IMR-90 (cell line): ENCODE measurements around the gene KRCC1. TPM values are rescaled to one million over a fixed set of nuclear protein-coding genes. Genes with fewer than 3 reads are reported as not detected.

Source experiments
- ATAC-seq: fragments of 200-7000 bp; cut with Tn5 transposase; 2 replicates; pipeline ENCODE4 v1.9.1; 2020; ENCODE audit warnings: low read depth, mild to moderate bottlenecking, moderate library complexity
- BruUV-seq: library from RNA; stranded (reverse); fragments of 400-500 nt; replicated peaks from 2 replicates; lab custom pipeline; 2021; lab: Mats Ljungman, UMichigan
- CTCF ChIA-PET: fragments of 300-600 bp; formaldehyde crosslinking; extraction: SDS; loops from one replicate; lab custom pipeline; 2021; ENCODE audit warnings: antibody characterized with exemption; lab: Yijun Ruan, JAX
- POLR2A ChIA-PET: fragments of 300-600 bp; sonication (Branson Sonifier 250); formaldehyde crosslinking; loops from one replicate; lab custom pipeline; 2022; ENCODE audit warnings: antibody characterized with exemption; ENCODE audit not compliant: unreplicated experiment; lab: Charles Lee
- DNase-seq: peaks from one replicate; pipeline ENCODE4 v3.0.0; 2013
- H2AFZ ChIP-seq: replicated peaks from 2 replicates; pipeline ENCODE3; 2013; ENCODE audit warnings: low read length, mild to moderate bottlenecking; ENCODE audit not compliant: poor library complexity
- H2AK5ac ChIP-seq: 2 replicates; pipeline ENCODE4 v1.6.1; 2013; ENCODE audit warnings: low read depth, low read length, inconsistent platforms
- H2AK9ac ChIP-seq: replicated peaks from 2 replicates; pipeline ENCODE3; 2013; ENCODE audit warnings: mild to moderate bottlenecking, low read depth, low read length, moderate library complexity; ENCODE audit not compliant: poor library complexity
- H2BK120ac ChIP-seq: 2 replicates; pipeline ENCODE4 v1.6.1; 2013; ENCODE audit warnings: low read depth, low read length, inconsistent platforms
- H2BK15ac ChIP-seq: 3 replicates; pipeline ENCODE4 v1.6.1; 2013; ENCODE audit warnings: low read depth, low read length, inconsistent platforms
- H2BK20ac ChIP-seq: 2 replicates; pipeline ENCODE4 v1.6.1; 2013; ENCODE audit warnings: low read depth, mild to moderate bottlenecking, inconsistent platforms, low read length, moderate library complexity
- H2BK5ac ChIP-seq: 2 replicates; pipeline ENCODE4 v1.6.1; 2013; ENCODE audit warnings: mild to moderate bottlenecking, low read depth, low read length, inconsistent platforms; ENCODE audit not compliant: poor library complexity, severe bottlenecking
- H3K14ac ChIP-seq: replicated peaks from 2 replicates; pipeline ENCODE4 v1.6.1; 2013; ENCODE audit warnings: low read depth, low read length, inconsistent platforms
- H3K18ac ChIP-seq: 2 replicates; pipeline ENCODE4 v1.6.1; 2013; ENCODE audit warnings: low read depth, low read length, control low read depth
- H3K23ac ChIP-seq: 2 replicates; pipeline ENCODE4 v1.6.1; 2013; ENCODE audit warnings: low read depth, low read length, inconsistent platforms
- H3K27ac ChIP-seq: 2 replicates; pipeline ENCODE4 v1.5.1; 2013; ENCODE audit warnings: mild to moderate bottlenecking, control low read depth, low read length; ENCODE audit not compliant: insufficient read depth
- H3K27me3 ChIP-seq: 2 replicates; pipeline ENCODE4 v1.6.1; 2013; ENCODE audit warnings: low read length; ENCODE audit not compliant: control insufficient read depth, insufficient read depth
- H3K36me3 ChIP-seq: 2 replicates; pipeline ENCODE4 v1.6.1; 2013; ENCODE audit warnings: low read length, mixed read lengths; ENCODE audit not compliant: control insufficient read depth, insufficient read depth
- H3K4ac ChIP-seq: 2 replicates; pipeline ENCODE4 v1.6.1; 2013; ENCODE audit warnings: low read depth, low read length, inconsistent platforms
- H3K4me1 ChIP-seq: 2 replicates; pipeline ENCODE4 v1.6.1; 2013; ENCODE audit warnings: low read length, mixed read lengths; ENCODE audit not compliant: control insufficient read depth, insufficient read depth
- H3K4me2 ChIP-seq: 2 replicates; pipeline ENCODE4 v1.6.1; 2013; ENCODE audit warnings: low read depth, mild to moderate bottlenecking, control low read depth, low read length, moderate library complexity
- H3K4me3 ChIP-seq: 2 replicates; pipeline ENCODE4 v1.5.1; 2013; ENCODE audit warnings: low read depth, mild to moderate bottlenecking, control low read depth, low read length, moderate library complexity; ENCODE audit not compliant: insufficient read depth
- H3K56ac ChIP-seq: 2 replicates; pipeline ENCODE4 v1.6.1; 2013; ENCODE audit warnings: low read length, inconsistent platforms; ENCODE audit not compliant: insufficient read depth; ENCODE audit errors: extremely low read depth
- H3K79me1 ChIP-seq, 2 experiments: 2 replicates each; pipeline ENCODE4 v1.6.1; 2013; ENCODE audit warnings: low read length in 2 of 2, inconsistent platforms in 1 of 2, low read depth in 1 of 2
- H3K9ac ChIP-seq: 2 replicates; pipeline ENCODE4 v1.6.1; 2013; ENCODE audit warnings: low read depth, low read length, control low read depth
- H3K9me1 ChIP-seq: 2 replicates; pipeline ENCODE4 v1.6.1; 2013; ENCODE audit warnings: low read length, inconsistent platforms; ENCODE audit not compliant: insufficient read depth
- H3K9me3 ChIP-seq: 2 replicates; pipeline ENCODE4 v1.6.1; 2013; ENCODE audit warnings: low read length; ENCODE audit not compliant: control insufficient read depth, insufficient read depth
- H4K20me1 ChIP-seq: 2 replicates; pipeline ENCODE4 v1.6.1; 2013; ENCODE audit warnings: low read length, inconsistent platforms; ENCODE audit not compliant: insufficient read depth
- H4K5ac ChIP-seq: 2 replicates; pipeline ENCODE4 v1.6.1; 2013; ENCODE audit warnings: mild to moderate bottlenecking, low read depth, low read length, control low read depth
- H4K8ac ChIP-seq, 2 experiments: 2 replicates each; pipeline ENCODE4 v1.6.1; 2013; ENCODE audit warnings: low read depth in 2 of 2, low read length in 2 of 2, control low read depth in 1 of 2, inconsistent platforms in 1 of 2
- H4K91ac ChIP-seq: 2 replicates; pipeline ENCODE4 v1.6.1; 2013; ENCODE audit warnings: low read depth, low read length, inconsistent platforms; ENCODE audit not compliant: insufficient read depth
- BHLHE40 ChIP-seq: fragments of 150-350 bp; IDR thresholded peaks from 2 replicates; pipeline ENCODE4 v1.6.1; 2016; ENCODE audit warnings: mild to moderate bottlenecking, low read depth, low read length
- CEBPB ChIP-seq: IDR thresholded peaks from 2 replicates; pipeline ENCODE4 v1.6.1; 2012; ENCODE audit warnings: low read depth, low read length, improper control_type of control experiment
- CHD1 ChIP-seq: IDR thresholded peaks from 2 replicates; pipeline ENCODE4 v1.6.1; 2012; ENCODE audit warnings: low read depth, low read length, improper control_type of control experiment
- ELK1 ChIP-seq: fragments of 150-350 bp; IDR thresholded peaks from 2 replicates; pipeline ENCODE4 v1.6.1; 2016; ENCODE audit warnings: low read depth, mild to moderate bottlenecking, low read length, moderate library complexity, borderline replicate concordance
- FOS ChIP-seq: fragments of 150-350 bp; IDR thresholded peaks from 2 replicates; pipeline ENCODE4 v1.6.1; 2016; ENCODE audit warnings: low read depth, low read length
- MAFK ChIP-seq: IDR thresholded peaks from 2 replicates; pipeline ENCODE4 v1.6.1; 2012; ENCODE audit warnings: low read depth, low read length, improper control_type of control experiment
- MAZ ChIP-seq: IDR thresholded peaks from 2 replicates; pipeline ENCODE4 v1.6.1; 2012; ENCODE audit warnings: low read depth, mild to moderate bottlenecking, low read length, improper control_type of control experiment, moderate library complexity, borderline replicate concordance
- MXI1 ChIP-seq: IDR thresholded peaks from 2 replicates; pipeline ENCODE4 v1.6.1; 2012; ENCODE audit warnings: low read depth, mild to moderate bottlenecking, low read length, moderate library complexity, borderline replicate concordance
- NFE2L2 ChIP-seq: fragments of 150-350 bp; IDR thresholded peaks from 2 replicates; pipeline ENCODE4 v1.6.1; 2016; ENCODE audit warnings: low read depth, mild to moderate bottlenecking, low read length
- POLR2A ChIP-seq: IDR thresholded peaks from 2 replicates; pipeline ENCODE4 v1.6.1; 2012; ENCODE audit warnings: mild to moderate bottlenecking, low read depth, low read length
- RAD21 ChIP-seq: IDR thresholded peaks from 2 replicates; pipeline ENCODE4 v1.6.1; 2012; ENCODE audit warnings: low read length, improper control_type of control experiment
- RCOR1 ChIP-seq: IDR thresholded peaks from 2 replicates; pipeline ENCODE4 v1.6.1; 2012; ENCODE audit warnings: mild to moderate bottlenecking, low read length, improper control_type of control experiment; ENCODE audit not compliant: insufficient replicate concordance
- RFX5 ChIP-seq: IDR thresholded peaks from 2 replicates; pipeline ENCODE4 v1.8.0; 2012; ENCODE audit warnings: low read depth, mild to moderate bottlenecking, low read length, moderate library complexity
- SMC3 ChIP-seq: fragments of 150-350 bp; IDR thresholded peaks from 2 replicates; pipeline ENCODE4 v1.6.1; 2016; ENCODE audit warnings: low read depth, mild to moderate bottlenecking, antibody characterized with exemption, low read length, moderate library complexity
- USF2 ChIP-seq: fragments of 150-350 bp; IDR thresholded peaks from 2 replicates; pipeline ENCODE4 v1.6.1; 2017; ENCODE audit warnings: mild to moderate bottlenecking, antibody characterized with exemption, low read length, low read depth
- WGBS, 2 experiments: methylation state at CpG; one replicate each; pipeline versions ENCODE4 v1.1.5 to v1.1.7; 2013; ENCODE audit warnings: missing lambda C conversion rate in 2 of 2; ENCODE audit not compliant: insufficient read length in 1 of 2; ENCODE audit errors: extremely low coverage in 2 of 2; 5-methylcytosine and 5-hydroxymethylcytosine counted together
- dilution Hi-C: fragments of 300-500 bp; cut with HindIII; formaldehyde crosslinking; loops from one replicate; pipeline ENCODE4 v1.14.3; 2018; ENCODE audit warnings: low sequenced_read_pairs; ENCODE audit not compliant: unreplicated experiment
- in situ Hi-C: fragments of 300-500 bp; cut with MboI; formaldehyde crosslinking; loops from 3 replicates; pipeline ENCODE4 v1.14.3; 2019; ENCODE audit warnings: low sequenced_read_pairs, inconsistent platforms, mixed read lengths
- intact Hi-C: fragments of 100-400 bp; cut with micrococcal nuclease; formaldehyde crosslinking; loops from 2 replicates; pipeline ENCODE4 v1.10.0; 2022
- polyA plus RNA-seq, 3 experiments: library from polyadenylated mRNA; depleted of rRNA; stranded (reverse); fragments of >200 nt; gene quantifications; 2 replicates each; pipeline ENCODE4 v1.2.3, GENCODE V29; 2012; ENCODE audit warnings: low replicate concordance in 1 of 3
- total RNA-seq: library from RNA; depleted of rRNA; stranded (reverse); fragments of >200 nt; gene quantifications from 2 replicates; pipeline ENCODE4 v1.2.3, GENCODE V29; 2012
- TF ChIP-seq, protein P1 (sequence below): conservative IDR thresholded peaks from 2 replicates; pipeline ENCODE4 v1.5.1; 2012; ENCODE audit warnings: mild to moderate bottlenecking, low read depth, low read length, improper control_type of control experiment

Gene KRCC1
- total and polyA plus RNA-seq, 2 of the 4 experiments (the other 2 are of a cell fraction): 14.3 to 16.5 TPM

- in situ Hi-C loops (no loop called here), intact Hi-C loops (no loop called here), dilution Hi-C loops (no loop called here)
- Histone ChIP-seq H3K27me3 (peaks cover 19% of the 10 kb centered on the region), H3K4ac (no peak overlapping the region), H3K23ac (no peak overlapping the region), H4K20me1 (no peaks in the 10 kb centered on the region), H2AK9ac (no peak overlapping the region), H3K4me3 (no peak overlapping the region), H3K79me1 (no peaks in the 10 kb centered on the region), H3K9ac (no peak overlapping the region), H2AK5ac (no peak overlapping the region), H3K4me1 (no peaks in the 10 kb centered on the region), H4K91ac (no peak overlapping the region), H4K8ac (no peak overlapping the region), H3K56ac (no peak overlapping the region), H4K5ac (no peak overlapping the region), H2BK5ac (no peak overlapping the region), H3K4me2 (no peak overlapping the region), H3K27ac (no peak overlapping the region), H3K9me3 (no peaks in the 10 kb centered on the region), H2BK15ac (no peak overlapping the region), H3K9me1 (no peaks in the 10 kb centered on the region), H2AFZ (no peak overlapping the region), H2BK120ac (no peak overlapping the region), H3K18ac (no peak overlapping the region), H2BK20ac (no peak overlapping the region), H3K36me3 (no peaks in the 10 kb centered on the region), H3K14ac (no peak overlapping the region)
- no peak for ATAC-seq
- ChIA-PET CTCF (no interaction called here), POLR2A (no interaction called here)
- DNase-seq: no peak
- no TSS peak for BruUV-seq
- no CpG with 5 or more reads among the region's 2 CpGs for WGBS, 2 experiments
- TF ChIP-seq, protein P1, sequence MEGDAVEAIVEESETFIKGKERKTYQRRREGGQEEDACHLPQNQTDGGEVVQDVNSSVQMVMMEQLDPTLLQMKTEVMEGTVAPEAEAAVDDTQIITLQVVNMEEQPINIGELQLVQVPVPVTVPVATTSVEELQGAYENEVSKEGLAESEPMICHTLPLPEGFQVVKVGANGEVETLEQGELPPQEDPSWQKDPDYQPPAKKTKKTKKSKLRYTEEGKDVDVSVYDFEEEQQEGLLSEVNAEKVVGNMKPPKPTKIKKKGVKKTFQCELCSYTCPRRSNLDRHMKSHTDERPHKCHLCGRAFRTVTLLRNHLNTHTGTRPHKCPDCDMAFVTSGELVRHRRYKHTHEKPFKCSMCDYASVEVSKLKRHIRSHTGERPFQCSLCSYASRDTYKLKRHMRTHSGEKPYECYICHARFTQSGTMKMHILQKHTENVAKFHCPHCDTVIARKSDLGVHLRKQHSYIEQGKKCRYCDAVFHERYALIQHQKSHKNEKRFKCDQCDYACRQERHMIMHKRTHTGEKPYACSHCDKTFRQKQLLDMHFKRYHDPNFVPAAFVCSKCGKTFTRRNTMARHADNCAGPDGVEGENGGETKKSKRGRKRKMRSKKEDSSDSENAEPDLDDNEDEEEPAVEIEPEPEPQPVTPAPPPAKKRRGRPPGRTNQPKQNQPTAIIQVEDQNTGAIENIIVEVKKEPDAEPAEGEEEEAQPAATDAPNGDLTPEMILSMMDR: no peak
- TF ChIP-seq MAZ (no peak), FOS (no peak), MAFK (no peak), CEBPB (no peak), RAD21 (no peak), RCOR1 (no peak), SMC3 (no peak), NFE2L2 (no peak), BHLHE40 (no peak), POLR2A (no peak), MXI1 (no peak), CHD1 (no peak), ELK1 (no peak), USF2 (no peak), RFX5 (no peak)
These were observed 29.5 kb upstream of the KRCC1 start for GRCh38 chr2:88085099-88085498.
